Endothelial cell of umbilical vein (primary cell): ENCODE results near the gene NUDT6. TPM values are rescaled to one million over a fixed set of nuclear protein-coding genes. Genes with fewer than 3 reads are reported as not detected.

Source experiments
- BruUV-seq: library from RNA; stranded (reverse); fragments of 400-500 nt; replicated peaks from 2 replicates; lab custom pipeline; 2021; lab: Mats Ljungman, UMichigan
- CTCF ChIA-PET: fragments of 300-600, 350-600 bp; sonication (Branson Sonifier 250); formaldehyde crosslinking; loops from one replicate; lab custom pipeline; 2021; ENCODE audit warnings: antibody characterized with exemption, inconsistent platforms; lab: Charles Lee
- POLR2A ChIA-PET: fragments of 300-600, 350-600 bp; sonication (Branson Sonifier 250); formaldehyde crosslinking; loops from one replicate; lab custom pipeline; 2021; ENCODE audit warnings: antibody characterized with exemption, inconsistent platforms; lab: Charles Lee
- DNase-seq: peaks from one replicate; pipeline ENCODE4 v3.0.0-alpha.2; 2011; ENCODE audit warnings: low read depth, low spot score
- FAIRE-seq: peaks from 2 replicates; lab custom pipeline; 2011; peaks lifted over from hg19 to GRCh38; lab: Jason Lieb, UNC
- H2AFZ ChIP-seq: 2 replicates; pipeline ENCODE4 v1.6.0; 2012; ENCODE audit warnings: low read depth, low read length, control low read depth, inconsistent platforms
- H3K27ac ChIP-seq: 2 replicates; pipeline ENCODE4 v1.5.1; 2011; ENCODE audit warnings: low read depth, mild to moderate bottlenecking, control low read depth, low read length, moderate library complexity; ENCODE audit not compliant: insufficient read depth
- H3K27me3 ChIP-seq, 2 experiments: 2 replicates each; pipeline versions ENCODE4 v1.6.0 to v1.6.1; 2011; ENCODE audit warnings: low read length in 2 of 2, mixed read lengths in 1 of 2; ENCODE audit not compliant: control insufficient read depth in 2 of 2, insufficient read depth in 2 of 2
- H3K36me3 ChIP-seq, 2 experiments: 2 replicates in 1 of 2; 3 replicates in 1 of 2; pipeline ENCODE4 v1.5.1; 2011; ENCODE audit warnings: low read length in 2 of 2, mild to moderate bottlenecking in 1 of 2, moderate library complexity in 1 of 2; ENCODE audit not compliant: control insufficient read depth in 2 of 2, insufficient read depth in 2 of 2; ENCODE audit errors: extremely low read depth in 1 of 2
- H3K4me1 ChIP-seq: 3 replicates; pipeline ENCODE4 v1.5.1; 2011; ENCODE audit warnings: mild to moderate bottlenecking, low read length; ENCODE audit not compliant: control insufficient read depth, insufficient read depth; ENCODE audit errors: extremely low read depth
- H3K4me2 ChIP-seq: 2 replicates; pipeline ENCODE4 v1.6.1; 2011; ENCODE audit warnings: low read length, control low read depth, mixed read lengths; ENCODE audit not compliant: insufficient read depth
- H3K4me3 ChIP-seq, 3 experiments: fragments of 200-600 bp in 1 of 3; sonication (generic), shearing (Covaris generic) in 1 of 3; replicated peaks in 1 of 3; 2 replicates each; pipeline ENCODE4 v1.5.1; 2011 to 2016; ENCODE audit warnings: control low read depth in 3 of 3, low read length in 3 of 3, mild to moderate bottlenecking in 2 of 3, inconsistent platforms in 1 of 3, low read depth in 1 of 3, moderate library complexity in 1 of 3; ENCODE audit not compliant: insufficient read depth in 1 of 3
- H3K79me2 ChIP-seq: 2 replicates; pipeline ENCODE4 v1.6.0; 2012; ENCODE audit warnings: low read length, inconsistent platforms; ENCODE audit not compliant: control insufficient read depth, insufficient read depth
- H3K9ac ChIP-seq: replicated peaks from 2 replicates; pipeline ENCODE3; 2011; ENCODE audit warnings: low read length, control low read depth; ENCODE audit not compliant: insufficient read depth; ENCODE audit errors: extremely low read depth
- H3K9me1 ChIP-seq: replicated peaks from 3 replicates; pipeline ENCODE4 v1.6.0; 2011; ENCODE audit warnings: mild to moderate bottlenecking, low read length; ENCODE audit not compliant: control insufficient read depth, insufficient read depth; ENCODE audit errors: extremely low read depth
- H3K9me3 ChIP-seq: replicated peaks from 2 replicates; pipeline ENCODE4 v1.5.1; 2012; ENCODE audit warnings: low read length, inconsistent platforms; ENCODE audit not compliant: control insufficient read depth, insufficient read depth
- H4K20me1 ChIP-seq: replicated peaks from 2 replicates; pipeline ENCODE3; 2011; ENCODE audit warnings: mild to moderate bottlenecking, low read length; ENCODE audit not compliant: control insufficient read depth, insufficient read depth; ENCODE audit errors: extremely low read depth
- EZH2 ChIP-seq: IDR thresholded peaks from 2 replicates; pipeline ENCODE4 v1.6.1; 2012; ENCODE audit warnings: borderline replicate concordance, low read depth, mild to moderate bottlenecking, moderate library complexity, low read length, inconsistent platforms; ENCODE audit not compliant: severe bottlenecking
- JUN ChIP-seq: IDR thresholded peaks from 2 replicates; pipeline ENCODE4 v1.6.1; 2011; ENCODE audit warnings: borderline replicate concordance, low read depth; ENCODE audit not compliant: insufficient read length, insufficient read depth
- MYC ChIP-seq: IDR thresholded peaks from one replicate; pipeline ENCODE4 v1.6.1; 2011; ENCODE audit warnings: mild to moderate bottlenecking, low read depth, low read length
- POLR2A ChIP-seq: IDR thresholded peaks from 2 replicates; pipeline ENCODE4 v1.6.1; 2012; ENCODE audit warnings: low read depth, mild to moderate bottlenecking, control low read depth, low read length
- POLR2AphosphoS5 ChIP-seq: IDR thresholded peaks from 2 replicates; pipeline ENCODE4 v1.6.1; 2012; ENCODE audit warnings: low read depth, mild to moderate bottlenecking, control low read depth, low read length, moderate library complexity; ENCODE audit not compliant: insufficient read depth
- dilution Hi-C: fragments of 300-500 bp; cut with MboI; formaldehyde crosslinking; loops from one replicate; pipeline ENCODE4 v1.15.0; 2019; ENCODE audit warnings: low sequenced_read_pairs; ENCODE audit not compliant: extremely low pct_ligation_motif_present
- intact Hi-C: fragments of 100-400 bp; cut with micrococcal nuclease; formaldehyde crosslinking; loops from one replicate; pipeline ENCODE4 v1.10.0; 2022
- polyA plus RNA-seq, 4 experiments: library from polyadenylated mRNA; depleted of rRNA in 3 of 4; stranded (reverse) in 3 of 4; unstranded in 1 of 4; fragments of >200 nt; gene quantifications; 2 replicates each; pipeline versions ENCODE4 v1.2.1 to v1.2.3, GENCODE V29; 2011 to 2012; ENCODE audit warnings: missing spikeins in 1 of 4
- total RNA-seq: library from RNA; stranded (reverse); gene quantifications from 2 replicates; pipeline ENCODE4 v1.2.3, GENCODE V29; 2021
- TF ChIP-seq, protein P1 (sequence below): IDR thresholded peaks from 2 replicates; pipeline ENCODE4 v1.6.1; 2011; ENCODE audit not compliant: insufficient read depth, insufficient read length

Gene NUDT6
- total and polyA plus RNA-seq, 2 donors (not counting 3 experiments of a cell fraction or from before 2014, with no cell fraction given): 5.1 to 5.4 TPM

DNA sequence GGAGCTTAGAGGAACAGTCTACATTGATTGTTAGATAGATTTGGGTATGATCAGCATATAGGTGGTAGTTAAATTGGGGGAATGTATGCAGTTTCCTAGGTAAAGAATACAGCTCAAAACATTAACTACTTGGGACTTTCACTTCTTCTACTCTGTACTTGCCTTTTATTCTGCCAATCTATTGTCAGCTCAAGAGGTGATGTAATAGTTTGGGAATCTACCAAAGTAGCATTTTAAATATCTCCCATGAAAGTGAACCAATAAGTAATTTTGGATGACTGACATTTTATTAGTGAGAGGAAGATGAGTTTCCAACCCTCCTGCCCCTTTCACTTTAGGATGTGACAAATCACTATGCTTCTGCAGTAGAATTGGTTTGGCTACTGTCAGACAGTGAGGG is 43.4 kb downstream of the NUDT6 start:
- TF ChIP-seq POLR2AphosphoS5: no peak
- TF ChIP-seq, protein P1, sequence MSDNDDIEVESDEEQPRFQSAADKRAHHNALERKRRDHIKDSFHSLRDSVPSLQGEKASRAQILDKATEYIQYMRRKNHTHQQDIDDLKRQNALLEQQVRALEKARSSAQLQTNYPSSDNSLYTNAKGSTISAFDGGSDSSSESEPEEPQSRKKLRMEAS: no peak
- TF ChIP-seq JUN: no peak
- no peak for TF ChIP-seq MYC
- BruUV-seq: no TSS peak
- FAIRE-seq (no peak), DNase-seq (no peak)
- Histone ChIP-seq H3K27ac (no peak overlapping the region), H3K4me2 (no peak overlapping the region), H3K9ac (no peak overlapping the region), H3K4me1 (peaks cover 10% of the 10 kb centered on the region), H3K79me2 (no peaks in the 10 kb centered on the region), H2AFZ (no peak overlapping the region), H3K9me3 (no peaks in the 10 kb centered on the region), H3K4me3 (no peak overlapping the region), H3K36me3 (peaks cover 0 to 11% of the 10 kb centered on the region in 2 experiments), H3K9me1 (no peaks in the 10 kb centered on the region), H3K27me3 (no peaks in the 10 kb centered on the region), H4K20me1 (no peaks in the 10 kb centered on the region)
- intact Hi-C loops: no loop called here
- dilution Hi-C loops: no loop called here
- POLR2A ChIA-PET: no interaction called here
- CTCF ChIA-PET: interaction anchor here (0.9 kb wide), 1 partner anchor 121 kb away, joined by 5 read pairs; no protein-coding TSS in a partner anchor

GRCh38 chr4:122876456-122876855 is 45.9 kb downstream of the NUDT6 start:
- DNase-seq: no peak
- FAIRE-seq: no peak
- peaks cover 0 to 6% of the 10 kb centered on the region in 2 experiments for H3K36me3 ChIP-seq
- no peak overlapping the region for H3K4me3 ChIP-seq
- no peaks in the 10 kb centered on the region for H4K20me1 ChIP-seq
- ChIA-PET CTCF (interaction anchor here (1.1 to 2.9 kb wide), 4 partner anchors 9 to 273 kb away, joined by 3 to 7 read pairs (median 6); no protein-coding TSS in a partner anchor), POLR2A (no interaction called here)
- no peaks in the 10 kb centered on the region for H3K9me3 ChIP-seq
- no peak overlapping the region for H3K4me2 ChIP-seq
- intact Hi-C loops: no loop called here
- H2AFZ ChIP-seq: no peak overlapping the region
- TF ChIP-seq POLR2A (no peak), EZH2 (no peak)
- H3K27me3 ChIP-seq: no peaks in the 10 kb centered on the region
- peaks cover 13% of the 10 kb centered on the region for H3K4me1 ChIP-seq
- H3K9me1 ChIP-seq: no peaks in the 10 kb centered on the region
- no peaks in the 10 kb centered on the region for H3K79me2 ChIP-seq
- no peak overlapping the region for H3K9ac ChIP-seq
- H3K27ac ChIP-seq: no peak overlapping the region
- dilution Hi-C loops: no loop called here
- BruUV-seq: no TSS peak
